Vagina (tissue), 2 donors: ENCODE measurements around the gene JADE3.

Source experiments
- POLR2A ChIP-seq, 2 donors: fragments of 450-650 bp; IDR thresholded peaks; one replicate each; pipeline ENCODE4 v1.6.1; 2017; ENCODE audit warnings: antibody characterized with exemption in 2 of 2, mild to moderate bottlenecking in 2 of 2, moderate library complexity in 2 of 2
- POLR2AphosphoS5 ChIP-seq, 2 donors: sonication (generic); formaldehyde crosslinking; IDR thresholded peaks; one replicate each; pipeline ENCODE4 v1.9.0; 2017; ENCODE audit warnings: antibody characterized with exemption in 2 of 2, mild to moderate bottlenecking in 2 of 2, low read depth in 1 of 2; ENCODE audit not compliant: insufficient read depth in 1 of 2
- TF ChIP-seq, protein P1 (sequence below), 3 experiments: fragments of 450-650 bp in 2 of 3; fragments of 200-600 bp in 1 of 3; sonication (generic) in 1 of 3; IDR thresholded peaks; one replicate each; pipeline ENCODE4 v1.5.1; 2017 to 2019; ENCODE audit warnings: antibody characterized with exemption in 3 of 3, mild to moderate bottlenecking in 2 of 3, moderate library complexity in 2 of 3

- TF ChIP-seq, protein P1, sequence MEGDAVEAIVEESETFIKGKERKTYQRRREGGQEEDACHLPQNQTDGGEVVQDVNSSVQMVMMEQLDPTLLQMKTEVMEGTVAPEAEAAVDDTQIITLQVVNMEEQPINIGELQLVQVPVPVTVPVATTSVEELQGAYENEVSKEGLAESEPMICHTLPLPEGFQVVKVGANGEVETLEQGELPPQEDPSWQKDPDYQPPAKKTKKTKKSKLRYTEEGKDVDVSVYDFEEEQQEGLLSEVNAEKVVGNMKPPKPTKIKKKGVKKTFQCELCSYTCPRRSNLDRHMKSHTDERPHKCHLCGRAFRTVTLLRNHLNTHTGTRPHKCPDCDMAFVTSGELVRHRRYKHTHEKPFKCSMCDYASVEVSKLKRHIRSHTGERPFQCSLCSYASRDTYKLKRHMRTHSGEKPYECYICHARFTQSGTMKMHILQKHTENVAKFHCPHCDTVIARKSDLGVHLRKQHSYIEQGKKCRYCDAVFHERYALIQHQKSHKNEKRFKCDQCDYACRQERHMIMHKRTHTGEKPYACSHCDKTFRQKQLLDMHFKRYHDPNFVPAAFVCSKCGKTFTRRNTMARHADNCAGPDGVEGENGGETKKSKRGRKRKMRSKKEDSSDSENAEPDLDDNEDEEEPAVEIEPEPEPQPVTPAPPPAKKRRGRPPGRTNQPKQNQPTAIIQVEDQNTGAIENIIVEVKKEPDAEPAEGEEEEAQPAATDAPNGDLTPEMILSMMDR (IDR thresholded peaks at IDR 0.05) = no peak
- no peak for TF ChIP-seq POLR2AphosphoS5 (IDR thresholded peaks at IDR 0.05; ENCODE audit: insufficient read depth in 1 of 2, low read depth in 1 of 2)
- no peak for TF ChIP-seq POLR2A (IDR thresholded peaks at IDR 0.05)
Observed at GRCh38 chrX:47080215-47080914, 168.1 kb downstream of the JADE3 start.
